Effector memory CD8-positive, alpha-beta T cell (primary cell): ENCODE data around the gene AP3B2.
"Not testable (repeated sequence)": the region's sequence is repeated elsewhere in the genome, so short reads cannot be mapped to it uniquely, and the experiment has no call there.

Experiments
- ATAC-seq: fragments of 150-1000 bp; cut with Tn5 transposase; replicated peaks from 2 replicates; pipeline ENCODE4 v1.10.0; 2021; ENCODE audit warnings: mild to moderate bottlenecking, moderate library complexity
- DNase-seq, 3 experiments: peaks; one replicate each; pipeline ENCODE4 v3.0.0; 2021
- H3K27ac Mint-ChIP-seq, 2 donors: one replicate each; pipeline ENCODE4 v1.8.0; 2022; ENCODE audit warnings: mild to moderate bottlenecking in 2 of 2, mixed read lengths in 2 of 2, moderate library complexity in 2 of 2
- H3K27me3 Mint-ChIP-seq, 2 donors: one replicate each; pipeline ENCODE4 v1.8.0; 2022; ENCODE audit warnings: mixed read lengths in 2 of 2
- H3K36me3 Mint-ChIP-seq: one replicate; pipeline ENCODE4 v1.8.0; 2022; ENCODE audit warnings: mild to moderate bottlenecking, moderate library complexity, mixed read lengths; ENCODE audit not compliant: insufficient read depth
- H3K4me1 Mint-ChIP-seq, 2 donors: one replicate each; pipeline ENCODE4 v1.8.0; 2022; ENCODE audit warnings: low read depth in 2 of 2, mixed read lengths in 2 of 2
- H3K4me3 Mint-ChIP-seq, 2 donors: one replicate each; pipeline ENCODE4 v1.8.0; 2022; ENCODE audit warnings: mild to moderate bottlenecking in 2 of 2, mixed read lengths in 2 of 2, moderate library complexity in 2 of 2
- H3K9me3 Mint-ChIP-seq, 2 donors: one replicate each; pipeline ENCODE4 v1.8.0; 2022; ENCODE audit warnings: mixed read lengths in 2 of 2

AP3B2 gene

GRCh38 chr15:82651708-82652107, 58.0 kb downstream of the AP3B2 start:
- H3K9me3 Mint-ChIP-seq, result no peaks in the 10 kb centered on the region
- no peak overlapping the region for H3K4me3 Mint-ChIP-seq
- peaks cover 4% of the 10 kb centered on the region for H3K36me3 Mint-ChIP-seq
- no peak for ATAC-seq
- DNase-seq, result no peak
- no peak overlapping the region for H3K27ac Mint-ChIP-seq
- peaks cover 57 to 88% of the 10 kb centered on the region in 2 donors for H3K27me3 Mint-ChIP-seq
- H3K4me1 Mint-ChIP-seq, result peaks cover 0 to 6% of the 10 kb centered on the region in 2 donors

- H3K9me3 Mint-ChIP-seq, result no peaks in the 10 kb centered on the region
- peaks cover 4% of the 10 kb centered on the region for H3K36me3 Mint-ChIP-seq
- peaks cover 57 to 87% of the 10 kb centered on the region in 2 donors for H3K27me3 Mint-ChIP-seq
- DNase-seq (no peak), ATAC-seq (no peak)
- no peak overlapping the region for H3K27ac Mint-ChIP-seq
- H3K4me1 Mint-ChIP-seq, result peaks cover 0 to 9% of the 10 kb centered on the region in 2 donors
- no peak overlapping the region for H3K4me3 Mint-ChIP-seq
Observed at GRCh38 chr15:82650046-82650670, 59.5 kb downstream of the AP3B2 start.

- Mint-ChIP-seq H3K36me3 (peaks cover 4% of the 10 kb centered on the region), H3K4me1 (peaks cover 0 to 9% of the 10 kb centered on the region in 2 donors), H3K9me3 (no peaks in the 10 kb centered on the region), H3K4me3 (peak overlapping the region; percentile 33 to 71), H3K27ac (no peak overlapping the region), H3K27me3 (peaks cover 59 to 87% of the 10 kb centered on the region in 2 donors)
- DNase-seq (no peak), ATAC-seq (no peak)
Observed at GRCh38 chr15:82649226-82649999, 60.3 kb downstream of the AP3B2 start.

- ATAC-seq (no peak), DNase-seq (no peak)
- Mint-ChIP-seq H3K36me3 (peaks cover 4% of the 10 kb centered on the region), H3K4me1 (peaks cover 0 to 9% of the 10 kb centered on the region in 2 donors), H3K27me3 (peaks cover 55 to 86% of the 10 kb centered on the region in 2 donors), H3K9me3 (no peaks in the 10 kb centered on the region), H3K27ac (no peak overlapping the region), H3K4me3 (peak overlapping the region; percentile 33 to 71)
Observed at GRCh38 chr15:82648257-82649103, 61.2 kb downstream of the AP3B2 start.

- Mint-ChIP-seq H3K36me3 (peaks cover 7% of the 10 kb centered on the region), H3K27ac (no peak overlapping the region), H3K9me3 (no peaks in the 10 kb centered on the region), H3K27me3 (peaks cover 54 to 85% of the 10 kb centered on the region in 2 donors), H3K4me3 (peak overlapping the region; percentile 33 to 71), H3K4me1 (peaks cover 0 to 9% of the 10 kb centered on the region in 2 donors)
- DNase-seq (peak in 1 of 3 experiments; percentile 7), ATAC-seq (peak; percentile 74)
Observed at GRCh38 chr15:82647835-82648256, 61.8 kb downstream of the AP3B2 start.

- H3K4me3 Mint-ChIP-seq, result peak within 1 kb of the TSS; percentile 63 to 71
- peaks cover 7% of the 10 kb centered on the region for H3K36me3 Mint-ChIP-seq
- H3K27ac Mint-ChIP-seq, result peak within 1 kb of the TSS in 1 of 2 donors; percentile 35
- peaks cover 49 to 81% of the 10 kb centered on the region in 2 donors for H3K27me3 Mint-ChIP-seq
- peak; percentile 69 for ATAC-seq
- peaks cover 0 to 9% of the 10 kb centered on the region in 2 donors for H3K4me1 Mint-ChIP-seq
- no peaks in the 10 kb centered on the region for H3K9me3 Mint-ChIP-seq
- peak in 1 of 3 experiments; percentile 7 for DNase-seq
Observed at GRCh38 chr15:82647045-82647834, 62.4 kb downstream of the AP3B2 start, which contains the start of gene CPEB1. TSS of gene CPEB1 (minus strand) at chr15:82647363. CDS start at chr15:82628459, 18,904 bp downstream.

GRCh38 chr15:82646250-82647044, 63.2 kb downstream of the AP3B2 start:
- ATAC-seq (no peak), DNase-seq (no peak)
- Mint-ChIP-seq H3K36me3 (peaks cover 7% of the 10 kb centered on the region), H3K4me3 (peak overlapping the region; percentile 63 to 68), H3K27ac (peak overlapping the region in 1 of 2 donors; percentile 35), H3K9me3 (no peaks in the 10 kb centered on the region), H3K4me1 (peaks cover 0 to 9% of the 10 kb centered on the region in 2 donors), H3K27me3 (peaks cover 48 to 76% of the 10 kb centered on the region in 2 donors)

GRCh38 chr15:82644967-82645852, 64.5 kb downstream of the AP3B2 start:
- H3K27ac Mint-ChIP-seq, result not testable (repeated sequence)

GRCh38 chr15:82643992-82644391, 65.7 kb downstream of the AP3B2 start:
- Mint-ChIP-seq H3K27ac (no peak overlapping the region), H3K9me3 (no peaks in the 10 kb centered on the region), H3K4me3 (no peak overlapping the region), H3K4me1 (peaks cover 0 to 9% of the 10 kb centered on the region in 2 donors), H3K27me3 (peaks cover 58 to 77% of the 10 kb centered on the region in 2 donors), H3K36me3 (peaks cover 7% of the 10 kb centered on the region)
- DNase-seq, result no peak
- ATAC-seq, result no peak

More at GRCh38 chr15:82644967-82645852, 64.5 kb downstream of the AP3B2 start:
- ATAC-seq, H3K4me1 Mint-ChIP-seq, H3K36me3 Mint-ChIP-seq, DNase-seq, H3K9me3 Mint-ChIP-seq, H3K4me3 Mint-ChIP-seq: not testable (repeated sequence)
- H3K27me3 Mint-ChIP-seq, result peaks cover 53 to 77% of the 10 kb centered on the region in 2 donors

GRCh38 chr15:82642656-82643055, 67.0 kb downstream of the AP3B2 start:
- peaks cover 52 to 69% of the 10 kb centered on the region in 2 donors for H3K27me3 Mint-ChIP-seq
- peaks cover 0 to 3% of the 10 kb centered on the region in 2 donors for H3K4me1 Mint-ChIP-seq
- no peaks in the 10 kb centered on the region for H3K9me3 Mint-ChIP-seq
- no peak overlapping the region for H3K4me3 Mint-ChIP-seq
- H3K27ac Mint-ChIP-seq, result no peak overlapping the region
- peaks cover 3% of the 10 kb centered on the region for H3K36me3 Mint-ChIP-seq
- ATAC-seq (no peak), DNase-seq (no peak)

GRCh38 chr15:82641129-82641798, 68.4 kb downstream of the AP3B2 start:
- peaks cover 0 to 3% of the 10 kb centered on the region in 2 donors for H3K4me1 Mint-ChIP-seq
- peaks cover 63 to 76% of the 10 kb centered on the region in 2 donors for H3K27me3 Mint-ChIP-seq
- no peaks in the 10 kb centered on the region for H3K9me3 Mint-ChIP-seq
- ATAC-seq, result no peak
- no peak for DNase-seq
- H3K4me3 Mint-ChIP-seq, result no peak overlapping the region
- peaks cover 3% of the 10 kb centered on the region for H3K36me3 Mint-ChIP-seq
- H3K27ac Mint-ChIP-seq, result no peak overlapping the region
